MCF 10A (cell line): ENCODE data around the gene ANKK1. TPM values are rescaled to one million over a fixed set of nuclear protein-coding genes. Genes with fewer than 3 reads are reported as not detected.

Experiments
- BruUV-seq: library from RNA; stranded (reverse); fragments of 400-500 nt; replicated peaks from 2 replicates; lab custom pipeline; 2021; lab: Mats Ljungman, UMichigan
- CTCF ChIA-PET: fragments of 300-600 bp; sonication (Branson Sonifier 250); formaldehyde crosslinking; extraction: SDS; loops from one replicate; lab custom pipeline; 2021; ENCODE audit warnings: antibody characterized with exemption, inconsistent platforms; lab: Yijun Ruan, JAX
- POLR2A ChIA-PET: fragments of 300-600, 350-650 bp; sonication (Branson Sonifier 250); formaldehyde crosslinking; extraction: SDS; loops from one replicate; lab custom pipeline; 2020; ENCODE audit warnings: antibody characterized with exemption, inconsistent platforms; lab: Yijun Ruan, JAX
- DNase-seq: peaks from one replicate; pipeline ENCODE4 v3.0.0-alpha.2; 2018; ENCODE audit not compliant: unreplicated experiment
- H3K27ac Mint-ChIP-seq: one replicate; pipeline ENCODE4 v1.8.0; 2022; ENCODE audit warnings: mild to moderate bottlenecking, low read depth, mixed read lengths; ENCODE audit not compliant: unreplicated experiment
- H3K27me3 Mint-ChIP-seq: one replicate; pipeline ENCODE4 v1.8.0; 2022; ENCODE audit warnings: mixed read lengths; ENCODE audit not compliant: insufficient read depth, unreplicated experiment
- H3K36me3 Mint-ChIP-seq: one replicate; pipeline ENCODE4 v1.8.0; 2022; ENCODE audit warnings: mild to moderate bottlenecking, moderate library complexity, mixed read lengths; ENCODE audit not compliant: insufficient read depth, unreplicated experiment
- H3K4me1 Mint-ChIP-seq: one replicate; pipeline ENCODE4 v1.8.0; 2022; ENCODE audit warnings: mixed read lengths; ENCODE audit not compliant: insufficient read depth, unreplicated experiment
- H3K4me3 Mint-ChIP-seq: one replicate; pipeline ENCODE4 v1.8.0; 2022; ENCODE audit warnings: mild to moderate bottlenecking, moderate library complexity, mixed read lengths; ENCODE audit not compliant: unreplicated experiment
- H3K9me3 Mint-ChIP-seq: one replicate; pipeline ENCODE4 v1.8.0; 2022; ENCODE audit warnings: mixed read lengths; ENCODE audit not compliant: unreplicated experiment
- CTCF ChIP-seq: fragments of 200-600 bp; IDR thresholded peaks from one replicate; pipeline ENCODE4 v1.8.0; 2022; ENCODE audit warnings: antibody characterized with exemption, mild to moderate bottlenecking; ENCODE audit not compliant: unreplicated experiment
- intact Hi-C: fragments of 100-400 bp; cut with micrococcal nuclease; formaldehyde crosslinking; loops from 2 replicates; pipeline ENCODE4 v1.14.1; 2022
- total RNA-seq: library from RNA; stranded (reverse); gene quantifications from 2 replicates; pipeline ENCODE4 v1.2.3, GENCODE V29; 2022

ANKK1 gene
- total RNA-seq, 1 experiment from 2014 or later = 0.47 TPM

- H3K4me1 Mint-ChIP-seq = peaks cover 46% of the 10 kb centered on the region
- no TSS peak for BruUV-seq
- no peak for DNase-seq
- H3K36me3 Mint-ChIP-seq = no peaks in the 10 kb centered on the region
- H3K9me3 Mint-ChIP-seq = no peaks in the 10 kb centered on the region
- no peaks in the 10 kb centered on the region for H3K27me3 Mint-ChIP-seq
- no peak overlapping the region for H3K4me3 Mint-ChIP-seq
- ChIA-PET POLR2A (interaction anchor here (0.8 to 2.3 kb wide), 4 partner anchors 9 to 72 kb away, joined by 3 to 9 read pairs (median 4); no protein-coding TSS in a partner anchor), CTCF (no interaction called here)
- H3K27ac Mint-ChIP-seq = no peak overlapping the region
- intact Hi-C loops = loop anchor here (10.0 kb wide), 1 partner anchor 359 kb away; no protein-coding TSS in a partner anchor
- TF ChIP-seq CTCF = no peak
Observed at GRCh38 chr11:113376156-113376555, 11.4 kb upstream of the ANKK1 start.

GRCh38 chr11:113377681-113378412 is 9.7 kb upstream of the ANKK1 start:
- Mint-ChIP-seq H3K4me1 (peaks cover 34% of the 10 kb centered on the region), H3K4me3 (peak overlapping the region; percentile 10), H3K9me3 (no peaks in the 10 kb centered on the region), H3K27ac (peak overlapping the region; percentile 26), H3K27me3 (no peaks in the 10 kb centered on the region), H3K36me3 (no peaks in the 10 kb centered on the region)
- TSS peak; percentile 70 for BruUV-seq
- DNase-seq = peak; percentile 50
- ChIA-PET CTCF (interaction anchor here (0.6 to 1.6 kb wide), 5 partner anchors 16 to 154 kb away, joined by 3 to 6 read pairs (median 4); no protein-coding TSS in a partner anchor), POLR2A (interaction anchor here (0.7 to 2.3 kb wide), 5 partner anchors 12 to 116 kb away, joined by 3 to 10 read pairs (median 7); no protein-coding TSS in a partner anchor)
- intact Hi-C loops = loop anchor here (10.0 kb wide), 1 partner anchor 357 kb away; no protein-coding TSS in a partner anchor
- no peak for TF ChIP-seq CTCF

GRCh38 chr11:113378692-113379091 is 8.9 kb upstream of the ANKK1 start:
- no peak overlapping the region for H3K27ac Mint-ChIP-seq
- ChIA-PET CTCF (interaction anchor here (1.6 kb wide), 1 partner anchor 115 kb away, joined by 6 read pairs; no protein-coding TSS in a partner anchor), POLR2A (interaction anchor here (0.7 to 1.4 kb wide), 3 partner anchors 12 to 115 kb away, joined by 3 to 5 read pairs (median 4); no protein-coding TSS in a partner anchor)
- TF ChIP-seq CTCF = no peak
- H3K4me1 Mint-ChIP-seq = peaks cover 26% of the 10 kb centered on the region
- H3K36me3 Mint-ChIP-seq = no peaks in the 10 kb centered on the region
- no TSS peak for BruUV-seq
- H3K27me3 Mint-ChIP-seq = no peaks in the 10 kb centered on the region
- DNase-seq = no peak
- no peaks in the 10 kb centered on the region for H3K9me3 Mint-ChIP-seq
- H3K4me3 Mint-ChIP-seq = no peak overlapping the region
- intact Hi-C loops = loop anchor here (10.0 kb wide), 1 partner anchor 356 kb away; no protein-coding TSS in a partner anchor

- ChIA-PET CTCF (interaction anchor here (0.7 kb wide), 1 partner anchor 40 kb away, joined by 4 read pairs; no protein-coding TSS in a partner anchor), POLR2A (interaction anchor here (0.6 kb wide), 1 partner anchor 49 kb away, joined by 5 read pairs; no protein-coding TSS in a partner anchor)
- Mint-ChIP-seq H3K36me3 (no peaks in the 10 kb centered on the region), H3K27me3 (no peaks in the 10 kb centered on the region), H3K27ac (no peak overlapping the region), H3K4me1 (peaks cover 32% of the 10 kb centered on the region), H3K9me3 (no peaks in the 10 kb centered on the region), H3K4me3 (no peak overlapping the region)
- TF ChIP-seq CTCF = no peak
- intact Hi-C loops = loop anchor here (5.0 kb wide), 1 partner anchor 65 kb away; no protein-coding TSS in a partner anchor
- no TSS peak for BruUV-seq
- DNase-seq = no peak
Observed at GRCh38 chr11:113382121-113382520, 5.5 kb upstream of the ANKK1 start.
